Activated B cell treated with CpG ODN at 0.5 μM for 24 hours (primary cell): ENCODE results near the gene SMOC2. TPM values are rescaled to one million over a fixed set of nuclear protein-coding genes. Genes with fewer than 3 reads are reported as not detected.

Source experiments
- ATAC-seq: fragments of 200-7000 bp; cut with Tn5 transposase; one replicate; pipeline ENCODE4 v1.10.0; 2021; ENCODE audit warnings: low read depth, mild to moderate bottlenecking, moderate library complexity
- CTCF ChIA-PET: fragments of 350-600 bp; sonication (Branson Sonifier 250); formaldehyde crosslinking; loops from one replicate; lab custom pipeline; 2021; ENCODE audit warnings: antibody characterized with exemption; lab: Charles Lee
- POLR2A ChIA-PET: fragments of 350-600 bp; sonication (Branson Sonifier 250); formaldehyde crosslinking; loops from one replicate; lab custom pipeline; 2021; ENCODE audit warnings: antibody characterized with exemption; lab: Charles Lee
- DNase-seq: peaks from one replicate; pipeline ENCODE4 v3.0.0; 2022
- H3K27ac Mint-ChIP-seq: one replicate; pipeline ENCODE4 v1.8.0; 2020; ENCODE audit warnings: mixed read lengths
- H3K27me3 Mint-ChIP-seq: one replicate; pipeline ENCODE4 v1.8.0; 2021; ENCODE audit warnings: mixed read lengths
- H3K36me3 Mint-ChIP-seq: one replicate; pipeline ENCODE4 v1.8.0; 2021; ENCODE audit warnings: low read depth, mixed read lengths
- H3K4me1 Mint-ChIP-seq: one replicate; pipeline ENCODE4 v1.8.0; 2021; ENCODE audit warnings: mixed read lengths
- H3K4me3 Mint-ChIP-seq: one replicate; pipeline ENCODE4 v1.8.0; 2020; ENCODE audit warnings: mild to moderate bottlenecking, mixed read lengths
- H3K9me3 Mint-ChIP-seq: one replicate; pipeline ENCODE4 v1.8.0; 2020; ENCODE audit warnings: mixed read lengths
- CTCF ChIP-seq: fragments of 200-600 bp; IDR thresholded peaks from one replicate; pipeline ENCODE4 v1.8.0; 2022; ENCODE audit warnings: antibody characterized with exemption, mild to moderate bottlenecking
- intact Hi-C: fragments of 100-400 bp; cut with micrococcal nuclease; formaldehyde crosslinking; loops from one replicate; pipeline ENCODE4 v1.15.1; 2024
- total RNA-seq: library from RNA; stranded (reverse); gene quantifications from 2 replicates; pipeline ENCODE4 v1.2.3, GENCODE V29; 2022

Gene SMOC2
- total RNA-seq, 1 donor from 2014 or later: not detected

GRCh38 chr6:168715643-168716481, 274.9 kb downstream of the SMOC2 start:
- intact Hi-C loops: no loop called here
- no peaks in the 10 kb centered on the region for H3K27me3 Mint-ChIP-seq
- ChIA-PET CTCF (no interaction called here), POLR2A (no interaction called here)
- DNase-seq (no peak), ATAC-seq (no peak)
- H3K4me3 Mint-ChIP-seq: no peak overlapping the region
- no peaks in the 10 kb centered on the region for H3K36me3 Mint-ChIP-seq
- TF ChIP-seq CTCF: no peak
- no peaks in the 10 kb centered on the region for H3K4me1 Mint-ChIP-seq
- no peak overlapping the region for H3K27ac Mint-ChIP-seq
- no peaks in the 10 kb centered on the region for H3K9me3 Mint-ChIP-seq

- ChIA-PET POLR2A (no interaction called here), CTCF (no interaction called here)
- Mint-ChIP-seq H3K4me3 (no peak overlapping the region), H3K27ac (no peak overlapping the region), H3K36me3 (no peaks in the 10 kb centered on the region), H3K9me3 (no peaks in the 10 kb centered on the region), H3K27me3 (no peaks in the 10 kb centered on the region), H3K4me1 (no peaks in the 10 kb centered on the region)
- no peak for TF ChIP-seq CTCF
- intact Hi-C loops: no loop called here
- no peak for DNase-seq
- ATAC-seq: no peak
These were observed 275.6 kb downstream of the SMOC2 start for GRCh38 chr6:168716581-168716980.

- no peak for TF ChIP-seq CTCF
- ChIA-PET CTCF (no interaction called here), POLR2A (no interaction called here)
- intact Hi-C loops: no loop called here
- Mint-ChIP-seq H3K4me3 (no peak overlapping the region), H3K27me3 (no peaks in the 10 kb centered on the region), H3K4me1 (no peaks in the 10 kb centered on the region), H3K27ac (no peak overlapping the region), H3K9me3 (no peaks in the 10 kb centered on the region), H3K36me3 (no peaks in the 10 kb centered on the region)
- DNase-seq (no peak), ATAC-seq (no peak)
These were observed 276.5 kb downstream of the SMOC2 start for GRCh38 chr6:168717491-168717890.

Other genes with a start within 250 kb of the SMOC2 start
- not detected in 2 replicates for gene DACT2, start 121.4 kb upstream of the SMOC2 start, total RNA-seq